ENCODE data around the gene KCNIP3. TPM values are rescaled to one million over a fixed set of nuclear protein-coding genes. Genes with fewer than 3 reads are reported as not detected.

The KCNIP3 gene
- total RNA-seq, 1 donor from 2014 or later = 27.5 TPM

GRCh38 chr2:95316466-95317122 is 19.4 kb downstream of the KCNIP3 start:
- Histone ChIP-seq H3K4me3 (no peak overlapping the region), H3K36me3 (no peaks in the 10 kb centered on the region), H3K27me3 (no peaks in the 10 kb centered on the region), H3K4me1 (peaks cover 18% of the 10 kb centered on the region), H3K27ac (no peak overlapping the region), H3K9me3 (no peaks in the 10 kb centered on the region)
- no peak for TF ChIP-seq POLR2A (IDR thresholded peaks at IDR 0.05)
- TF ChIP-seq CTCF (IDR thresholded peaks at IDR 0.05) = no peak
- TF ChIP-seq POLR2AphosphoS5 (IDR thresholded peaks at IDR 0.05; ENCODE audit: insufficient read depth in 1 of 2, low read depth in 1 of 2) = no peak
- intact Hi-C loops (cut with DNase I) = no loop called here
- no peak for DNase-seq (ENCODE audit: extremely low spot score in 2 of 2)

GRCh38 chr2:95317123-95317500 is 20.0 kb downstream of the KCNIP3 start:
- DNase-seq (ENCODE audit: extremely low spot score in 2 of 2) = no peak

GRCh38 chr2:95317665-95318425 is 20.7 kb downstream of the KCNIP3 start:
- intact Hi-C loops (cut with DNase I) = no loop called here

More at GRCh38 chr2:95317123-95317500, 20.0 kb downstream of the KCNIP3 start:
- H3K27ac ChIP-seq = no peak overlapping the region
- no peaks in the 10 kb centered on the region for H3K36me3 ChIP-seq
- H3K27me3 ChIP-seq = no peaks in the 10 kb centered on the region
- H3K4me1 ChIP-seq = peaks cover 18% of the 10 kb centered on the region
- intact Hi-C loops (cut with DNase I) = no loop called here
- no peak overlapping the region for H3K4me3 ChIP-seq
- no peaks in the 10 kb centered on the region for H3K9me3 ChIP-seq
- TF ChIP-seq POLR2A (IDR thresholded peaks at IDR 0.05) = no peak
- TF ChIP-seq CTCF (IDR thresholded peaks at IDR 0.05) = no peak
- no peak for TF ChIP-seq POLR2AphosphoS5 (IDR thresholded peaks at IDR 0.05; ENCODE audit: insufficient read depth in 1 of 2, low read depth in 1 of 2)

GRCh38 chr2:95318431-95319220 is 21.5 kb downstream of the KCNIP3 start:
- H3K9me3 ChIP-seq = no peaks in the 10 kb centered on the region
- no peak for DNase-seq (ENCODE audit: extremely low spot score in 2 of 2)
- H3K4me1 ChIP-seq = peaks cover 18% of the 10 kb centered on the region
- intact Hi-C loops (cut with DNase I) = no loop called here
- no peak overlapping the region for H3K4me3 ChIP-seq
- no peak overlapping the region for H3K27ac ChIP-seq
- H3K27me3 ChIP-seq = no peaks in the 10 kb centered on the region
- no peaks in the 10 kb centered on the region for H3K36me3 ChIP-seq
- TF ChIP-seq POLR2A (IDR thresholded peaks at IDR 0.05) (no peak), CTCF (IDR thresholded peaks at IDR 0.05) (no peak), POLR2AphosphoS5 (IDR thresholded peaks at IDR 0.05; ENCODE audit: insufficient read depth in 1 of 2, low read depth in 1 of 2) (no peak)

More at GRCh38 chr2:95317665-95318425, 20.7 kb downstream of the KCNIP3 start:
- no peak overlapping the region for H3K27ac ChIP-seq
- no peak for TF ChIP-seq CTCF (IDR thresholded peaks at IDR 0.05)
- no peaks in the 10 kb centered on the region for H3K36me3 ChIP-seq
- H3K4me3 ChIP-seq = no peak overlapping the region
- no peak for DNase-seq (ENCODE audit: extremely low spot score in 2 of 2)
- H3K27me3 ChIP-seq = no peaks in the 10 kb centered on the region
- peaks cover 18% of the 10 kb centered on the region for H3K4me1 ChIP-seq
- H3K9me3 ChIP-seq = no peaks in the 10 kb centered on the region

Measured in vagina (tissue), 2 donors.